Activated CD4-positive, alpha-beta T cell treated with anti-CD3 and anti-CD28 coated beads for 36 hours (primary cell): Measurements from ENCODE around the gene ATP7B. TPM values are rescaled to one million over a fixed set of nuclear protein-coding genes. Genes with fewer than 3 reads are reported as not detected.
A peak's percentile ranks its signal among the peaks of the same experiment; 100 is the strongest.

Experiments used
- ATAC-seq: fragments of 200-7000 bp; cut with Tn5 transposase; one replicate; pipeline ENCODE4 v1.10.0; 2021; ENCODE audit warnings: mild to moderate bottlenecking, moderate library complexity
- CTCF ChIA-PET: fragments of 350-600 bp; sonication (Branson Sonifier 250); formaldehyde crosslinking; loops from one replicate; lab custom pipeline; 2021; ENCODE audit warnings: antibody characterized with exemption; lab: Charles Lee
- POLR2A ChIA-PET: fragments of 350-600 bp; sonication (Branson Sonifier 250); formaldehyde crosslinking; loops from one replicate; lab custom pipeline; 2021; ENCODE audit warnings: antibody characterized with exemption, inconsistent platforms; lab: Charles Lee
- DNase-seq: peaks from one replicate; pipeline ENCODE4 v3.0.0-alpha.2; 2020
- H3K27ac Mint-ChIP-seq: one replicate; pipeline ENCODE4 v1.8.0; 2021; ENCODE audit warnings: mixed read lengths
- H3K27me3 Mint-ChIP-seq: one replicate; pipeline ENCODE4 v1.8.0; 2021; ENCODE audit warnings: mixed read lengths
- H3K36me3 Mint-ChIP-seq: one replicate; pipeline ENCODE4 v1.8.0; 2021; ENCODE audit warnings: low read depth, mixed read lengths
- H3K4me1 Mint-ChIP-seq: one replicate; pipeline ENCODE4 v1.8.0; 2021; ENCODE audit warnings: mixed read lengths
- H3K4me3 Mint-ChIP-seq: one replicate; pipeline ENCODE4 v1.8.0; 2021; ENCODE audit warnings: mild to moderate bottlenecking, moderate library complexity, mixed read lengths
- H3K9me3 Mint-ChIP-seq: one replicate; pipeline ENCODE4 v1.8.0; 2021; ENCODE audit warnings: low read depth, mixed read lengths
- intact Hi-C, 2 experiments: fragments of 100-400 bp; cut with DNase I in 1 of 2; cut with micrococcal nuclease in 1 of 2; formaldehyde crosslinking; loops; one replicate each; pipeline versions ENCODE4 v1.14.2 to v1.15.1; 2022 to 2024; cut with DNase I, micrococcal nuclease
- total RNA-seq, 2 experiments: library from RNA; stranded (reverse); gene quantifications; one replicate each; pipeline ENCODE4 v1.2.3, GENCODE V29; 2021

ATP7B gene
- total RNA-seq, 2 experiments from 2014 or later: 1.1 to 1.4 TPM

DNA sequence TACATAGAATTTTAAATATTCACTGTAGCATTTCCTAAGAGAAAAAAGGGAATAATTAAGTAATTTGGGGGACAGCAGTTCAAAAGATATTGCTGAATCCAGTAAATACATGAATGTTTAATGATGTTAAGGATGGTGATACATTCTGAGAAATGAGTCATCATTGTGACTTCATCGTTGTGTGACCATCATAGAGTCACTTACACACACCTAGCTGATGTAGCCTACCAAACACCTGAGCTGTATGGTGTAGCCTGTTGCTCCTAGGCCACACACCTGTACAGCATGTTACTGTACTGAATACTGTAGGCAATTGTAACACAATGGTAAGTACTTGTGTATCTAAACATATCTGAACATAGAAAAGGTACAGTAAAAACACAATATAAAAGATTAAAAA is 34.8 kb downstream of the ATP7B start:
- POLR2A ChIA-PET: no interaction called here
- Mint-ChIP-seq H3K4me1 (no peaks in the 10 kb centered on the region), H3K9me3 (no peaks in the 10 kb centered on the region), H3K27me3 (no peaks in the 10 kb centered on the region), H3K4me3 (no peak overlapping the region), H3K27ac (no peak overlapping the region), H3K36me3 (no peaks in the 10 kb centered on the region)
- ATAC-seq (peak; percentile 53), DNase-seq (no peak)
- CTCF ChIA-PET: interaction anchor here (0.7 to 1.8 kb wide), 3 partner anchors 9 to 24 kb away, joined by 3 to 6 read pairs (median 4); no protein-coding TSS in a partner anchor
- intact Hi-C loops: no loop called here

DNA sequence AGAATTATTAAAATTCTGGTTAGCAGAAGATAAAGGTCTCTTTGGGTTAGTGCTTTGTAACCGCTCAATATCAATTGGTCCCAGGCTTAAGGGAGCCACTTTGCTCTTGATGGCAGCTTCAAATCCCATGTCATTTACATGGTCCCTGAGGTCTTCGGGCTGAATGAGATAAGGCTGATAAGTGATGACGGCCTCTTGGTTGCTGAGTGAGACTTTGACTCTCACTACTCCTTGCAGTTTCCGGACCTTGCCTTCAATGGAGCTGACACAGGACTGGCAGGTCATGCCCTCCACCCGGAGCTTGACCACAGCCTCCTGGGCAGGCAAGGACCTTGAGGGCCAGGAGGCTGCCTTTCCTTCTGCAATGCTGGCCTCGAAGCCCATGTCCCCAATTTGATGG is 36.8 kb downstream of the ATP7B start:
- intact Hi-C loops: no loop called here
- no peak overlapping the region for H3K27ac Mint-ChIP-seq
- no peaks in the 10 kb centered on the region for H3K27me3 Mint-ChIP-seq
- H3K36me3 Mint-ChIP-seq: no peaks in the 10 kb centered on the region
- no peak for ATAC-seq
- ChIA-PET CTCF (interaction anchor here (0.6 to 1.1 kb wide), 2 partner anchors 57 to 112 kb away, joined by 3 to 4 read pairs; no protein-coding TSS in a partner anchor), POLR2A (no interaction called here)
- no peak overlapping the region for H3K4me3 Mint-ChIP-seq
- peaks cover 14% of the 10 kb centered on the region for H3K4me1 Mint-ChIP-seq
- DNase-seq: no peak
- H3K9me3 Mint-ChIP-seq: no peaks in the 10 kb centered on the region

DNA sequence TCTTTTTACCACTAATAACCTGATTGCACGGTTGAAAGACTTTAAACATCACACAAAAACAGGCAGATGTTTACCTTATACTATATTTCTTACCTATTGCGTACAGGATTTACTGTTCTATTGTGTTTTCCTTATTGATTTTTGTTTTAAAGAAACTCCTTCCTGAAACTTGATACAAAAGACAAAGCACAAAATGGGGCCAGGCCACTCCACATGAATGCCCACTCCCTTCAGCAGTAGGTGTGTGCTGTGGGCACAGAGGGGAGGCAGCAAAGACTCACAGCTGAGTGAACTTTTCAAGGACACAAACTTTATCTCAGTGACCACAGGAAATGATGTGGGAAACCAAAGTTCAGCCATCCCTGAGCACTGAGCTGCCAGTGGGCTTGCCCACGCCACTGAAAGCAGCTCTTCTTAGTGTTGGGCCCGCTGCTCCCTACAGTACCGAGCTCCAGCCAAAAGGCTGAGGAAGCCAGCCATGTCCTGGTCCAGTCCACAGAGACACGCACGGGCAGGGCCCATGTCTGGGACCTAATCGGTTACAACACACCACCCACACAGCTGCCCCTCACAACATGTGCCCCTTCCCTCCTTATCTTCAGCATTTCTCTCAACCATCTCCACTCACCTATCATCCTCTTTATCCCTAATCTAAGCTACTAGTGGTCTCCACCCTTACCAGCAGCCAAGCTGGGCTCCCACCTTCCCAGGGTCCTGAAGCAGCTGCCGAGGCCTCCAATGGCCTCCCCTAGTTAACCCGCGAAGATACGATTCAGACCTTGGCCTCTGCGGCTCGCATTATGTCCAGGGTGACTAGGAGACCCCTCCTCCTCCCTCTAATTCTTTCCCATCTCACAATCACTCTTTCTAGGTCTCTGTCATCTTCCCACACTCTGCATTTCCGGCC is 39.5 kb downstream of the ATP7B start:
- POLR2A ChIA-PET: no interaction called here
- Mint-ChIP-seq H3K4me1 (peaks cover 27% of the 10 kb centered on the region), H3K36me3 (no peaks in the 10 kb centered on the region), H3K27ac (no peak overlapping the region), H3K4me3 (no peak overlapping the region), H3K9me3 (no peaks in the 10 kb centered on the region), H3K27me3 (no peaks in the 10 kb centered on the region)
- intact Hi-C loops: no loop called here
- DNase-seq (no peak), ATAC-seq (no peak)
- CTCF ChIA-PET: no interaction called here

- intact Hi-C loops: no loop called here
- POLR2A ChIA-PET: no interaction called here
- H3K36me3 Mint-ChIP-seq: no peaks in the 10 kb centered on the region
Measured at GRCh38 chr13:51970349-51970748, 40.9 kb downstream of the ATP7B start.

DNA sequence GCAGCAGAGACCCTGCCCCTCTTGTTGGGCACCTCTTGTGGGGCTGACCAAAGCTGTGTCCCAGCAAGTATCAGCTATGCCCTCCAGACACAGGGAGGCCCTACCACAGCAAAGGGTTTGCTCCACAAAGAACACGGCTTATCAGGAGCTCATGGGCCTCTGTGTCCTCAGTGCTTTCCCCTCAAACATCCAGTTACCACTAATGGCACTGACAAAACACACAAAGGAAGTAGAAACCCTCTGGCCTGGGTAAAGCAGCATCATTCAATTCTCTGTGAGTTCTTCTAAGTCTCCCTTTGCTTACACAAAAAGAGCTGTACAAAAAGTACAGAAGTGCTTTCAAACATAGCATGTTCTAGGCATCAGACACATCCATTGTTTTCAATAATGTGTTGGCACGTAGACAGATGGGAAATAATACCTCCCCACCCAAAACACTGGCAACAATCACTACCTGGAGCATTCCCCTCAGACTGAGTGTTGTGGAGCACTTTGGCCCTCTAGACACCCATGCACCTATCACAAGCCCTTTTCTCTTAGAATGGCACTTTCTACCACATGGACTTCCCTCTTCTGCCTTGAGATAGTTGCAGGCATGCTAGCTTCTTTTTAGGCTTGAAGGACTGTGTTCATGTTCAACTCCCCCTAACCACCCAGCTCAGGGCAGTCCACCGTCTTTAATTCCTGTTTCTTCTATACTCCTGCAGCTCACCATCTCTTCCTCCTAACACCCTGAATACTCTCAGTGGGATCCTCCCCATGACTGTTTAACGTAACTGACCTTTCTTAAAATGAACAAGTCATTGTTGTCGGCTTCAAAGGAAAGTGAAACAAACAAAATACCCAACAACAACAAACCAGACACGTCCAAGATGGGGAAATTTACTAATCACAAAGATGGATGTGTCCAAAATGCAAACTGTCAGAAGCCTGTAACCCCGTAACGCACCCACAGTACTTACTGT is 43.5 kb downstream of the ATP7B start:
- CTCF ChIA-PET: interaction anchor here (0.8 to 1.2 kb wide), 3 partner anchors 9 to 357 kb away, joined by 3 to 6 read pairs (median 3); no protein-coding TSS in a partner anchor
- Mint-ChIP-seq H3K9me3 (no peaks in the 10 kb centered on the region), H3K27me3 (no peaks in the 10 kb centered on the region), H3K27ac (no peak overlapping the region), H3K36me3 (no peaks in the 10 kb centered on the region), H3K4me3 (no peak overlapping the region), H3K4me1 (peaks cover 32% of the 10 kb centered on the region)
- POLR2A ChIA-PET: no interaction called here
- no peak for DNase-seq
- no peak for ATAC-seq
- intact Hi-C loops: no loop called here

More at GRCh38 chr13:51970349-51970748, 40.9 kb downstream of the ATP7B start:
- Mint-ChIP-seq H3K4me3 (no peak overlapping the region), H3K4me1 (peaks cover 32% of the 10 kb centered on the region), H3K9me3 (no peaks in the 10 kb centered on the region), H3K27ac (no peak overlapping the region), H3K27me3 (no peaks in the 10 kb centered on the region)
- ATAC-seq: no peak
- CTCF ChIA-PET: interaction anchor here (1.0 kb wide), 1 partner anchor 116 kb away, joined by 3 read pairs; no protein-coding TSS in a partner anchor
- no peak for DNase-seq

GRCh38 chr13:51966186-51966585 is 45.1 kb downstream of the ATP7B start:
- POLR2A ChIA-PET: no interaction called here
- no peaks in the 10 kb centered on the region for H3K27me3 Mint-ChIP-seq
- intact Hi-C loops: no loop called here
- CTCF ChIA-PET: interaction anchor here (0.7 to 1.4 kb wide), 2 partner anchors 9 to 11 kb away, joined by 3 to 5 read pairs; no protein-coding TSS in a partner anchor
- no peaks in the 10 kb centered on the region for H3K36me3 Mint-ChIP-seq
- H3K9me3 Mint-ChIP-seq: no peaks in the 10 kb centered on the region
- H3K4me3 Mint-ChIP-seq: no peak overlapping the region
- H3K4me1 Mint-ChIP-seq: peaks cover 32% of the 10 kb centered on the region
- no peak for DNase-seq
- no peak for ATAC-seq
- H3K27ac Mint-ChIP-seq: no peak overlapping the region

DNA sequence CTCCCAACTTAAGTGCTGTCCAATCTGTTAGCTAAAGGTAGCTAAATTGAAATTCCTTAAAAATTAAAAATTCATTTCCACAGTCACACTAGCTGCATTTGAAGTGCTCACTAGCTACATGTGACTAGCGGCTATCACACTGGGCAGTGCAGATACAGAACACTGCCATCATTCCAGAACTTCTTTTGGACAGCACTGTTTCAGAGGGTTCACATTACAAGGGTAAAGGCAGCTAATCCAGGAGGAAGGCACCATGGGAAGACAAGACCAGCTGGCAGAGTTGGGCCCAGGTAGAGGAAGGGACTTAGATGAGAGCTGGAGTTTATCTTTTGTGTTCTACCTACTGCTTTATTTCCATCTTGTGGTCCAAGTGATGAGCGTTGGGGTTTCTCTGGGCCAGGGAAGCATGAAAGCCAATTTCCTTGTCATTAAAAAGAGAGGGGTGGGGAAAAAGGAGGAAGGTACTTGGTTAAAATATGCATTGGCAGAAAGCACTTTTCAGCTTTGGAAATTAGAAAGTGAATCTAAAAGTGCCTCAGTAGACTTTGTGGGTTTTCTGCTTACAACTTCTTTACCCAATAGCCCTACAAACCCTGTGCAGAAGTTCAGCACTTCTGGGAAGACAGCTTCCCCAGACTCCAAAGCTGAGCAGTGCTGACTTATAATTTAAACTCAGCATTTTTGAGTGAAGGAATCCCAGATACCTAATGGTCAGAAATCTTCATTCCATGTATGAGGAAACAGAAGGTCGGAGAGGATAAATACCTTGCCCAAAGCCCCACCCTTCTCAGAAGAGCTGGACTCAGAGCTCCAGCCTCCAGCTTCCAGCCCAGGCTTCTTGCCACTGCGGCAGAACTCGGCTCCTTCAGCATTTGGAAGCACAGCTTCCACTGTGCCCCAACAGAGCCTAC is 49.5 kb downstream of the ATP7B start:
- CTCF ChIA-PET: interaction anchor here (0.6 to 0.7 kb wide), 3 partner anchors 66 to 454 kb away, joined by 3 read pairs; no protein-coding TSS in a partner anchor
- no peak overlapping the region for H3K27ac Mint-ChIP-seq
- intact Hi-C loops: no loop called here

GRCh38 chr13:51960766-51961165 is 50.5 kb downstream of the ATP7B start:
- H3K9me3 Mint-ChIP-seq: no peaks in the 10 kb centered on the region
- DNase-seq (no peak), ATAC-seq (no peak)
- POLR2A ChIA-PET: no interaction called here
- no peaks in the 10 kb centered on the region for H3K27me3 Mint-ChIP-seq
- CTCF ChIA-PET: interaction anchor here (1.0 kb wide), 1 partner anchor 20 kb away, joined by 3 read pairs; no protein-coding TSS in a partner anchor
- H3K36me3 Mint-ChIP-seq: no peaks in the 10 kb centered on the region
- no peak overlapping the region for H3K4me3 Mint-ChIP-seq
- peaks cover 10% of the 10 kb centered on the region for H3K4me1 Mint-ChIP-seq
- intact Hi-C loops: no loop called here
- no peak overlapping the region for H3K27ac Mint-ChIP-seq

More for the DNA sequence above, 49.5 kb downstream of the ATP7B start:
- Mint-ChIP-seq H3K27me3 (no peaks in the 10 kb centered on the region), H3K9me3 (no peaks in the 10 kb centered on the region), H3K4me3 (no peak overlapping the region), H3K4me1 (peaks cover 8% of the 10 kb centered on the region), H3K36me3 (no peaks in the 10 kb centered on the region)
- ATAC-seq (no peak), DNase-seq (no peak)
- POLR2A ChIA-PET: no interaction called here

DNA sequence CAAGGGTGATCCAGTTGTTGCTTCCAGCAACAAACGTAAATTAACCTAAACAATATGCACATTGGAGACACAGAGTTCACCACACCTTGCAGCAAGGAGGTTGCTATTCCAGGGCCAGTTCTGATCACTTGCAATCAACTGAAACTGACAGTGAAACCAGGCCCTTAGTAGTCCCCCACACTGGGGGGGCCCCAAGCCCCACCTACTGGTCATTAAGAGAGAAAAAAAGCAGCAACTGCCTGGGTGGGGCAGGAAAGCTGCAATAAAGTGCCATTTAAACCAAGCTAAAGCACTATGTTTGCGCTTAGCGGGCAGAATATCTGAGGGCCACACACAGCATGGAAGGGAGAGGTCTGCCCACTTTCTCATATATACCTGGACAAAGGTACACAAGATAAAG is 51.5 kb downstream of the ATP7B start:
- intact Hi-C loops: no loop called here
- Mint-ChIP-seq H3K4me1 (peaks cover 10% of the 10 kb centered on the region), H3K36me3 (no peaks in the 10 kb centered on the region), H3K27ac (no peak overlapping the region), H3K27me3 (peaks cover under 1% of the 10 kb centered on the region), H3K9me3 (no peaks in the 10 kb centered on the region), H3K4me3 (no peak overlapping the region)
- ATAC-seq (no peak), DNase-seq (no peak)
- POLR2A ChIA-PET: no interaction called here
- CTCF ChIA-PET: interaction anchor here (0.6 to 1.0 kb wide), 2 partner anchors 21 to 101 kb away, joined by 3 read pairs; no protein-coding TSS in a partner anchor

- ATAC-seq (no peak), DNase-seq (no peak)
- intact Hi-C loops: no loop called here
- ChIA-PET POLR2A (no interaction called here), CTCF (no interaction called here)
- Mint-ChIP-seq H3K27me3 (peaks cover 2% of the 10 kb centered on the region), H3K4me3 (no peak overlapping the region), H3K36me3 (no peaks in the 10 kb centered on the region), H3K9me3 (no peaks in the 10 kb centered on the region), H3K27ac (no peak overlapping the region), H3K4me1 (peaks cover 15% of the 10 kb centered on the region)
Measured at GRCh38 chr13:51958217-51958547, 53.1 kb downstream of the ATP7B start.
